ENCODE measurements around the gene RNF217.
"Not testable (repeated sequence)": the region's sequence is repeated elsewhere in the genome, so short reads cannot be mapped to it uniquely, and the experiment has no call there.

RNF217 gene

DNA sequence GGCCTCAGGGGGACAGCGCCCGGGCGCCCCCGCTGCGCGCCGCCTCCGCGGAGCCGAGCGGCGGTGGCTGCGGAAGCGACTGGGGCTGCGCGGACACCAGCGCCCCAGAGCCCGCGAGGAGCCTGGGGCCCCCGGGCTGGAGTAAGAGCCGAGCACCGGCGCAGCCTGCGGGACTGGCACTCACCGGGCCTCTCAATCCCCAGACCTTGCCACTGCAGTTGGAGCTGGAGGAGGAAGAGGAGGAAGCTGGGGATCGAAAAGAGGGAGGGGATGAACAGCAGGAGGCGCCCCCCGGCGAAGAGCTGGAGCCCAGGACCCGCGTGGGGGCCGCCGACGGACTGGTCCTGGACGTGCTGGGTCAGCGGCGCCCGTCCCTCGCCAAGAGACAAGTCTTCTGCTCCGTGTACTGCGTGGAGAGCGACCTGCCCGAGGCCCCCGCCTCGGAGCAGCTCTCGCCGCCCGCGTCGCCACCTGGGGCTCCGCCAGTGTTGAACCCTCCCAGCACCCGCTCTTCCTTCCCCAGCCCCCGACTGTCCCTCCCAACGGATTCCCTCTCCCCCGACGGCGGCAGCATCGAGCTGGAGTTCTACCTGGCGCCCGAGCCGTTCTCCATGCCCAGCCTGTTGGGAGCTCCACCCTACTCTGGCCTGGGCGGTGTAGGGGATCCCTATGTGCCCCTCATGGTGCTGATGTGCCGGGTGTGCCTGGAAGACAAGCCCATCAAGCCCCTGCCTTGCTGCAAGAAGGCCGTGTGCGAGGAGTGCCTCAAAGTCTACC lies 590 bp downstream of the RNF217 start:
- DNase-seq (ENCODE audit: low read depth, low spot score): no peak

GRCh38 chr6:124963416-124963785 lies 1.2 kb downstream of the RNF217 start:
- DNase-seq (ENCODE audit: low read depth, low spot score): no peak

DNA sequence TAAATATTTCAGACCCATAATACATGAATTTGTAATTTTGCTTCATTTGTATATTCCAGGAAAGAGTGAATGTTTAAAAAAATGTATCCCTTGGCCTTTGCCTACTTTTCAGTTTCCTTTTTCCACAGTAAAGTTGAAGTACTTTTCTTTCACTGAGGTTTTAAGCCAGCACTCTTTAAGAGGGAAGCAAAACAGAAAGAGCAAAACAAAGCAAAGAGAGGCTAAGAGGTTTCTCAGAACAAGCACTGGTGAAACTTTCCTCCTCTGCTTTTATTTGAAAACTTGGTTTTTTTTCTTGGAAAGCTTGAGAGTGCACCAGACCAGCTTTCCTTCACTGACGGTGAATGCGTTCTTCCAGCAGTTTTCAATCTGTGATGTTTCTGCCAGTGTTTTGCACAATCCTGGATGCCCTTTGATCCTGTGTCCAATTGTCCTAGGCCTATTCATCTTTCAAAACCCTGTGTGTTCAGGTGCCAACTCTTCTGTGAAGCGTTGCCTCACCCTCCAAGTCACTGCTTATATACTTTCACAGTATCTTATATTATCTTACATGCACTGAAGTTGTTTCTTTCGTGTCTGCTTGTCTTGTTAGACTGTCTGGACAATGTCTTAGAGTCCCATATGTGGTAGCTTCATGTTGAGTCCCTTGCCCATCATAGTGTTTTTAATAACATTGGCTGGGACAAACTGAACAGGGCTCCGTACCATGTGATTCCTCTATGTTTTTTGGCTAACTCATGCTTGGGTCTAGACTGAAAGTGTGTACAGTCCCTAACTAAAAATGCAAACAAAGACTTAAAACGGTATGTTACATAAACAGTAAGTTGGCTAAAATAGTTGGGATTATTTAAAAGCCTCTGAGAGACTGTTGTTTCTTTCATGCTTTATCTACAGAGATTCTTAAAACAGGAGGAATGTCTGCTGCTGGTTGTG lies 1.9 kb downstream of the RNF217 start:
- no peak for DNase-seq (ENCODE audit: low read depth, low spot score)

- no peak for DNase-seq (ENCODE audit: low read depth, low spot score)
Measured at GRCh38 chr6:124964764-124965105, 2.5 kb downstream of the RNF217 start.

DNA sequence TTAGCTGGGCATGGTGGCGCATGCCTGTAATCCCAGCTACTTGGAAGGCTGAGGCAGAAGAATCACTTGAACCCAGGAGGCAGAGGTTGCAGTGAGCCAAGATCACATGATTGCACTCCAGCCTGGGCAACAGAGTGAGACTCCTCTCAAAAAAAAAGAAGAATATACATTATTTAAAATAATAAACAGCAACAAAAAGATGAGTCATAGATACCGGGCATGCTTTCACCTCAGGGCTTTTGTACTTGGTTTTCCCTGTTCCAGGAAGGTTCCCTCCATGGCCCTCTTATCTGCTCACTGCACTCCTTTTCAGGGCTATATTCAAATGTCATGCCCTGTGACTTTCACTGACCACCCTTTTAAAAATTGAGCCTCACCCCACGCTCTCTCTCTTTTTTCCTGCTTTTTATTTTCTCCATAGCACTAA lies 3.2 kb downstream of the RNF217 start:
- DNase-seq (ENCODE audit: low read depth, low spot score): not testable (repeated sequence)

- DNase-seq (ENCODE audit: low read depth, low spot score): no peak
Measured at GRCh38 chr6:124967444-124967843, 5.2 kb downstream of the RNF217 start.

DNA sequence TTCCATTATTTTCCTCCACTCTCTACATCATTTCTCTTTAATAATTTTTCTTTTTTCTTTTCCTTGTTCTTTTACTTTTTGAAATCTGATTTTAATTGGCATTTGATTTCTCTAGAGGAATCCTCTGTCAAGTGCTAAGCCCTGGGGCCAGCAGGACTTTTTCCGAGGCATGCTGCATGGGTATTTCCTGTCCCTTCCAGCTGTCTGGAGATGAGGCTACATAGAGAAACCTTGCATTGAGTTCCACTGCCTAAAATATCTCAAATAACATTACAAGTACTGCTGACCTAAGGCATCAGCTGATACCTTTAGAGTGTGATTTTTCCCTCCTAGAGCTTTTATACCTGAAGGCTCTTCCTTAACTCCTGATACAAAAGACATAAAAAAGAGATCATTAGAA lies 6.2 kb downstream of the RNF217 start:
- DNase-seq (ENCODE audit: low read depth, low spot score): no peak

GRCh38 chr6:124970243-124970642 lies 8.0 kb downstream of the RNF217 start:
- DNase-seq (ENCODE audit: low read depth, low spot score): no peak

- DNase-seq (ENCODE audit: low read depth, low spot score): no peak
Measured at GRCh38 chr6:124970763-124971162, 8.5 kb downstream of the RNF217 start.

DNA sequence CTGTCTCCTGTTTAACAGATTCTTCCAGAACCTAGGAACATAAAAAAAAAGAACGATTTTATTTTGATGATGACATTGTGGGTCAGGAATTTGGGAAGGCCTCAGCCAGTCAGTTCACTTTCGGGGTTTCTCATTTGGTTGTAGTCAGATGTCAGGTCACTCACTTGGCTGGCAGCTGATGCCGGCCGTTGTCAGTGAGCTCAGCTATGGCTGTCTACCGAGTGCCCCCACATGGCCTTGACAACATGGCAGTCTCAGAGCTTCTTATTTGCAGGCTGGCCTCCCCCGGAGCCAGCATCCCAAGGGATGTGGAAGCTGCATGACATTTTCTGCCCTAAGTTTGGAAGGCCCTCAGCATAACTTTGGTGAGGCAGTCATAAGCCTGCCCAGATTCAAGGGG lies 11.5 kb downstream of the RNF217 start:
- no peak for DNase-seq (ENCODE audit: low read depth, low spot score)

GRCh38 chr6:124974771-124975377 lies 12.6 kb downstream of the RNF217 start:
- no peak for DNase-seq (ENCODE audit: low read depth, low spot score)

DNA sequence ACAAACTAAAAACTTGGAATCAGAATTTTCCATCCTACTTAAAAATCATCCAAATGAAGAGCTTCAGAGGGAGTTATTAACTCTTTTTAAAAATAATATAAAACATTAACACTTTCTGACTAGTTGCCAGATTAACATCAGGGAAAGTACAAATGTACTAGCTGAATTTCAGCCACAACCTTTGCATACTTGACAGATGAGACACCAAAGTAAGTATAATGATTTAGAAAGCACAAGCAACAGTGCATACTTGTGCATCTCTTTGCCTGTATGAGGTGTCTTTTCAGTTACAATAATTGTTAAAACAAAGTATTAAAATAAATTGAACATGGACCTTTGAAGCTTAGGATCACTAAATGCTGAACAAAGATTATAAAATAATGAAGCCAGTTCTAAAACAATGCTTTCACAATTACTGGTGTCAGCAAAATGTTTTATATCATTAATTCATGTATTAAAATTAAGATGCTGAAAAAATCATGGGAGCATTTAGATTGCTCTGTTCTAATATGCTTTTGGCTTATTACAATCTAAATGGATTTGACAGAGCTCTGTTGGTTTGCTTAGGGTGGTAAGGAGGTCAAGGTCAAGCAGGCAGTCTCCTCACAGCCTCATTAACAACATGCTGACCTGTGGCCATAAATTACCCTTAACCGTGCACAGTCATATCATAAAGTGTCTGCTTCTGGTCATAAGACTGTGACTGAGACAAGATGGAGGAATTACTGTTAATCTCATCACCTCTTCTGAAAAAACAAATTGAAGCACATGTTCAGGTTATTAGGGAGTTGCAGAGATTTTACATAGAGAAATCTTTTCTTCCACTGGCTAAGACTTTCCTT lies 15.1 kb downstream of the RNF217 start:
- no peak for DNase-seq (ENCODE audit: low read depth, low spot score)

DNA sequence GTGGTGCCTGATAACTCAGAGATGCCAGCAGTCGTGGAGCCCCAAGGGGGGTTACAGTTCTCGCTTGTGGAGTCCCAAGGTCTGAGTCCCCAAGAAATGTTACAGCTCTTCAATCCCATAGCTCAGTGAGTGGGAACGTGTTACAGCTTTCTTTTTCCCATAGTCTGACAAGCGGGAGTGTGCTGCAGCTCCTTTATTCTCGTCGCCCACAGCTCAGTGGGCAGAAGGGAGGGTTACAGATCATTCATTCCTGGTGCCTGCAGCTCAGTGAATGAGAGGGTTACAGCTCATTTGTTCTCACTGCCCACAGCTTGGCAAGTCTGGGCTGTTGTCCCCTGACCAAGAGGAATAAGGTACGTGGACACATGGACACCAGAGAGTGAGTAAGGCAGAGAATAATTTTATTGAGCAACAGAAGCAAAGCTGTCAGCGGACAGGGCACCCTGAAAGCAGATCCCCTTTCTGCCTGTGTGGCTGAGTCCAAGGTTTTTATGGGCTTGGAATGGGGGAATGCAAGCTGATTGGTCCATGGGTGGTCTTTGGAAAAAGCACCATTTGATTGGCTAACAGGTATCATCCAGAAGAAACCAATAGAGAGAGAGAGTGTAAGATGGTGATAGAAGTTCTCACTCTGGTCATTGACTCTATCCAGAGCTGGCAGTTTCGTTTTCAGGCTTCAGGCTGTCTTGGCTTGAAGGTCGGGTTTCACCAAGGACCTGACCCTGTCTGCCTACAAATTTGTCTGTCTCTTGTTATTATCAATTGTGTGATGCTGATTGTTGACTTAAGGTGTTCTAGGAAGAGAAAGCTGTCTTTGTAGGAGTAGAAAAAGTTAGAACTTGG lies 16.4 kb downstream of the RNF217 start:
- no peak for DNase-seq (ENCODE audit: low read depth, low spot score)

DNA sequence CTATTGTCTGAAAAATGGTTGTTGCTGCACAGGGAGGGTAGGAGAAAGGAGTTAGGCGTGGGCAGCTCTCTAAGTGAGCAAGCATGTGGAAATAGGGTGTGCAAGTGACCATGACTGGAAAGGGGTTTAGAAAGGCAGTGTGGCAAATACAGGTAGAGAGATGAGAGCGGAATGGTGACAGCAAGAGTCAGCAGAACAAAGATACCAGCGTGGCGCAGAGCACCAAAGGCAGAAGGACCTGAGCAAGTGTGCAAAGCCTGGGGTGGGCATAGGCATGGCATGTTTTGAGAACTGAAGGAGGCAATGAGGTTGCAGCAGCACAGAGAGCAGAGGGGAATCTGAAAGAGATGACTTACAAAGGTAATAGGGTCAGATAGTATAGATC lies 17.0 kb downstream of the RNF217 start:
- DNase-seq (ENCODE audit: low read depth, low spot score): no peak

DNA sequence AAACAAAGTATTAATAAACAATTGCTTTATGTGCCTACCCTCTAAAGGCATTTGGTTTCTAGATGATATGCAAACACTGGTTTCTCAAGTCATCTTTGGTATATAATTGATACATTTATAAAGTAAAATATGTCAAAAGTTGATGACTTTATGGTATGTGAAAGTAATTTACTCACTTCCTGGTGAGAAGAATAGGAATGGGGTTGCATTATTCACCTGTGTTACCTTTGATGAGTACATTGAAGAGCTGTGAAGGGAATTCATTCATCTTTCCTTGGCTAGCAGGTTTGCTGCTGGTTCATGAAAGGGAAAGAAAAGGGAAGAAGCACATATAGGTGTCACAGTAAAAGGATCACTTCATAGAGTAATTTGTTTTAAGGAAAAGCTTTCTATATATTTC lies 20.4 kb downstream of the RNF217 start:
- DNase-seq (ENCODE audit: low read depth, low spot score): no peak

DNA sequence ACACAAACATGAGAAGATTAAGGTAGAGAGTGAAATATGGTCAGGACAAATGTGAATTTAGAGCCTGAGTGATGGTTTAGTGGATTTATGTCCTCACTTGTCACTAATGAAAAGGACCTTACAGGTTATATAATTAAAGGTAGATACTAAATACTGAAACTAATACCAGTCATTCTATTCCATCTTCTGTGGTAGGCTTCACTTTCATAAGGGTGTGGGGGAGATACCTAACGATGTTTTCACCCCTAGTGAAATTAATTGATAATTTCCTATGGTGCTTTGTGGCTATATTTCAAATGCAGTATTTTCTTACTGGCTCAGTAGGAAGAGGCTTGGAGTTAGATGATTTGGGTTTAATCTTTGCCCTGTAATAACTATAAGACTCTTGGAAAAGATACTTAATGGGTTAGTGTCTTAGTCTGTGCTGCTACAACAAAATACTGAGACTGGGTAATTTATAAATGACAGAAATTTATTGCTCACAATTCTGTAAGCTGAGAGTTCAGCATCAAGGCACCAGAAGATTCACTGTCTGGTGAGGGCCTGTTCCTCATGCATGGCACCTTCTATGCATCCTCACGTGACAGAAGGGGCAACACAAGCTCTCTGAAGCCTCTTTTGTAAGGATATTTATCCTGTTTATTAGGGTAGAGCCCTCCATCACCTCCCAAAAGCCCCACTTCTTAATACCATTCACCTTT lies 21.3 kb downstream of the RNF217 start:
- DNase-seq (ENCODE audit: low read depth, low spot score): no peak

DNA sequence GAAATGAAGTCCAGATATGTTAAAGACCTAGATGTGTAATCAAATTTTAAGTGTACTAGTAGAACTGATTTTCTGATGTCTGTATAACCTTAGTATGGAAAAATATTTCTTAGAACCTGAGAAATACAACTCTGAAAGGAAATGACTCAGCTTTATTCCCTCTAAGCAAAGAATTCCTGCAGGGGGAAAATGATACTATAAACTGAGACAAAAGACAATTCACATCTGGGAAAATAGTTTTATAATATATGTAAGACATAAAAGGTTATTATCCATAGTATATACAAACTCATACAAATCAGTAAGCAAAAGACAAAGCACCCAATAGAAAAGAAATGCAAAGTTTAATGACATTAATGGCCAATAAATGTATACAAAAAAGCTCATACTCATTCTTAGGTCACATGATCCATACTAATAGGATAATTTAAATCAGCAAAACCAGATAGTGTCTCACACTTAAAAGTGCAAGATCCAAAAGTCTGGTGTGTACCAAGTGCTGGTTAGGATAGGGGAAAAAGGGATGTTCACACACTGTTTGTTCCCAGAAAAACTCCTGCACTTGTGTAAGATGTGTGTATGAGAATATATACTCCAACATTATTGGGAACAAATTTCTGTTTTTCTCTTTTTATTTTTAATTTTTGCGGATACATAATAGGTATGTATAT lies 22.6 kb downstream of the RNF217 start:
- DNase-seq (ENCODE audit: low read depth, low spot score): no peak

GRCh38 chr6:124986164-124986563 lies 23.9 kb downstream of the RNF217 start:
- no peak for DNase-seq (ENCODE audit: low read depth, low spot score)

DNA sequence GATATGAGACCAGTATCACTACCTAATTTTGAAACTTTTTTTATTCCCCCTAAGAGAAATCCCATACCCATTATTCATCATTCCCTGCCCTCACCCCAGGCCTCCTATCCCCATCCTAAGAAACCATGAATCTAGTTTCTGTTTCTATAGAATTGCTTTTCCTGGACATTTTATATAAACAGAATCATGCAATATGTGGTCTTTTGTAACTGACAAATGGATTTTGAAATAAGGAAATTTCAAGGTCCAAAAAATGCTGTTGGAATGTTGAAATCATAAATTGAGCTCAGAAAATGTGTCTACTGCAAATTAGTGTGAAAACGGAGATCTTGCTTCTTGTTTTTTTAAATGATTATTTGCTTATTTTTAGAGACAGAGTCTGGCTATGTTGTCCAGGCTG lies 25.1 kb downstream of the RNF217 start:
- DNase-seq (ENCODE audit: low read depth, low spot score): no peak

Data from smooth muscle cell of the brain vasculature (primary cell).